Measurements from ENCODE around the gene PHF21B.

GRCh38 chr22:44838316-44839016, 171.3 kb downstream of the PHF21B start:
- TF ChIP-seq POLR2A (IDR thresholded peaks at IDR 0.05) (no peak), CTCF (IDR thresholded peaks at IDR 0.05) (no peak)

Measured in uterus (tissue), 2 donors.